Activated CD4-positive, alpha-beta T cell treated with anti-CD3 and anti-CD28 coated beads, Interleukin-2, amount 10 ng/mL, durations not matched to agents 7 days and 5 days (primary cell): ENCODE data around the gene MTF2. TPM values are rescaled to one million over a fixed set of nuclear protein-coding genes. Genes with fewer than 3 reads are reported as not detected.
A peak's percentile ranks its signal among the peaks of the same experiment; 100 is the strongest.

Experiments
- CTCF ChIA-PET: fragments of 350-600 bp; sonication (Branson Sonifier 250); formaldehyde crosslinking; loops from one replicate; lab custom pipeline; 2021; ENCODE audit warnings: antibody characterized with exemption; lab: Charles Lee
- POLR2A ChIA-PET: fragments of 350-600 bp; sonication (Branson Sonifier 250); formaldehyde crosslinking; loops from one replicate; lab custom pipeline; 2021; ENCODE audit warnings: antibody characterized with exemption; lab: Charles Lee
- DNase-seq: peaks from one replicate; pipeline ENCODE4 v3.0.0-alpha.2; 2020
- H3K27ac Mint-ChIP-seq: one replicate; pipeline ENCODE4 v1.8.0; 2021; ENCODE audit warnings: mild to moderate bottlenecking, moderate library complexity, mixed read lengths
- H3K27me3 Mint-ChIP-seq: one replicate; pipeline ENCODE4 v1.8.0; 2021; ENCODE audit warnings: mixed read lengths
- H3K36me3 Mint-ChIP-seq: one replicate; pipeline ENCODE4 v1.8.0; 2021; ENCODE audit warnings: low read depth, mixed read lengths
- H3K4me1 Mint-ChIP-seq: one replicate; pipeline ENCODE4 v1.8.0; 2021; ENCODE audit warnings: mixed read lengths
- H3K4me3 Mint-ChIP-seq: one replicate; pipeline ENCODE4 v1.8.0; 2021; ENCODE audit warnings: mild to moderate bottlenecking, moderate library complexity, mixed read lengths
- H3K9me3 Mint-ChIP-seq: one replicate; pipeline ENCODE4 v1.8.0; 2021; ENCODE audit warnings: mixed read lengths
- total RNA-seq, 2 experiments: library from RNA; stranded (reverse); gene quantifications; one replicate each; pipeline ENCODE4 v1.2.3, GENCODE V29; 2021

Gene MTF2
- total RNA-seq, 2 experiments from 2014 or later = 49.9 to 56.7 TPM

DNA sequence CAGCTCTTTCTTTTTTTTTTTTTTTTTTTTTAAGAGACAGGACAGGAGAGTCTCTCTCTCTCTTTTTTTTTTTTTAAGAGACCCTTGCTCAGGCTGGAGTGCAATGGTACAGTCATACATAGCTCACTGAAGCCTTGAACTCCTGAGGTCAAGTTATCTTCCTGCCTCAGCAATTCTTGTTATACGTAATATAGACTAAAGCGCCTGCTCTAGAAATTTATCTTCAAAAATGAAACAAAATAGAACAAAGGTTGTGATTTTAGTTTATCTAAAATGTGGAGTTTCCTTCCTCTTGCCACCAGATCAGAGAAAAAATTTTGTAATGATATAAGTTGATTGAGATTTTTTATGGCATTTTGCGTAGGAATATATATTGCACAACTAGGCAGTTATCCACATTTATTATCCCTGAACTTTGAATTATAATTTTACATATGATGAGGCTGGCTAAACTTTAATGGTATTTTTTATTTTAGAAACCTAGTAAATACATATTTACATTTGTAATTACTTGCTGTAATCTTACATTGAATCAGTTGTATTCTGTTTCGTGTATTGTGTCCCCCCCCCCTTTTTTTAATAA lies 44.2 kb downstream of the MTF2 start:
- CTCF ChIA-PET = interaction anchor here (0.6 kb wide), 2 partner anchors 239 to 634 kb away, joined by 3 read pairs; no protein-coding TSS in a partner anchor
- no peak overlapping the region for H3K4me3 Mint-ChIP-seq
- no peaks in the 10 kb centered on the region for H3K27me3 Mint-ChIP-seq
- H3K27ac Mint-ChIP-seq = no peak overlapping the region
- no peaks in the 10 kb centered on the region for H3K9me3 Mint-ChIP-seq
- no peak for DNase-seq
- POLR2A ChIA-PET = no interaction called here
- H3K36me3 Mint-ChIP-seq = peaks cover 34% of the 10 kb centered on the region
- peaks cover 2% of the 10 kb centered on the region for H3K4me1 Mint-ChIP-seq

DNA sequence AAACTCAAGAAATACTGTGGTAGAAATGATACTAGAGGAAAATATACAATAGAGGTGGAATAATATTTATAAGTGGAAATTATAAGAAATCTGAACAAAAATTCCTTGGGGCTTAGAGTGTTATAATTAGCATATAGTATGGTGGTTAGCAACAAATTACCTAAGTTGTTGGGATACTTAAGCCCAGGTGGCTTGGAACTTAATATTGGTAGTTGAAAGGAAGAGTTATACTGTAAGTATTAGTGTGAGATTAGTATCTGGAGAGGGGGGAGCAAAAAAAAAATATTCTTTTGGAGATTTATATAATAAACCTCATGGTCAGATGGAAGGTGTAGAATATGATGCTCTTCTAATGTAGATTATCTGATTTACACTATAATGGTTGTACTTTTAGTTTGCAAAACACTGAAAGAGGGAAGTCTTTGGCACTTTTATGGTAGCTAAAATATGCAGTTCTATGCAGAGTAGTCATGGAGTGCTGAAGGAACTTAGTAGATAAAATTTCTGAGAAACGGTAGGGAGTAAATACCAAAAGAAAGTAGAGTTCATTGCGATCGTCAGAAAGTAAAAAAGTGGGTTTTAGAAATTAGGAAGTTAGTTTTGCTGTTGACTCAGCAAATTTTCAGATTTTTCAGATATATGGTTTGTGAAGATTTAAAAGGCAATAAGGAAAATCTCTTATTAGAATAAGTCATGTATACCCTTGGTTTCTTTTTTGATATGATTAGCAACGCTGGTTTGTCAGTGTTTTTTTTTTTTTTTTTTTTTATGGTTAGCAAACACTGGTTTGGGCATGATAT lies 45.7 kb downstream of the MTF2 start:
- H3K4me3 Mint-ChIP-seq = no peak overlapping the region
- H3K9me3 Mint-ChIP-seq = no peaks in the 10 kb centered on the region
- CTCF ChIA-PET = interaction anchor here (1.5 kb wide), 1 partner anchor 8 kb away, joined by 4 read pairs; no protein-coding TSS in a partner anchor
- no peaks in the 10 kb centered on the region for H3K27me3 Mint-ChIP-seq
- H3K36me3 Mint-ChIP-seq = peaks cover 31% of the 10 kb centered on the region
- no peak overlapping the region for H3K27ac Mint-ChIP-seq
- peaks cover 3% of the 10 kb centered on the region for H3K4me1 Mint-ChIP-seq
- no peak for DNase-seq
- POLR2A ChIA-PET = no interaction called here

- CTCF ChIA-PET = interaction anchor here (0.7 to 0.8 kb wide), 2 partner anchors 9 to 120 kb away, joined by 4 to 5 read pairs; no protein-coding TSS in a partner anchor
- POLR2A ChIA-PET = no interaction called here
- Mint-ChIP-seq H3K4me1 (peaks cover 1% of the 10 kb centered on the region), H3K27me3 (no peaks in the 10 kb centered on the region), H3K36me3 (peaks cover 14% of the 10 kb centered on the region), H3K27ac (no peak overlapping the region), H3K9me3 (no peaks in the 10 kb centered on the region), H3K4me3 (no peak overlapping the region)
- no peak for DNase-seq
Measured at GRCh38 chr1:93129507-93130099, 50.5 kb downstream of the MTF2 start.

DNA sequence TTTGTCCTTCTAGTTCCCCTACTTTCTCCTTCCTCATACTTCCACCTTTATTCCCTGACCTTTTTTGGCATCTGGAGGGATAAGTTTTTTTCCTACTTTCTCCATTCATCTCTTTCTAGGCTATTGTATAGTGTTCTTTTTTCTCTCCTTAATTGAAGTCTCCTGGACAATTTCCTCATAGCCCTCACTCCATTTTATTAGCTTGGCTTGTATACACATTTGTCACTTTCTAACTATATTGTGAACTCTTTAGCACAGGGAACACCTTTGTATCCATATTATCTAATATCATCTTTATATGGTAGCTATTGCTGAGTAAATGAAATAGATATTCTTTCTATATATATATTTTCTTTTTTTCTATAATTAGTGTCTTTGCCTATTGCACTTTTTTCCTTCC lies 53.6 kb downstream of the MTF2 start:
- Mint-ChIP-seq H3K27ac (no peak overlapping the region), H3K4me3 (no peak overlapping the region), H3K9me3 (no peaks in the 10 kb centered on the region), H3K27me3 (no peaks in the 10 kb centered on the region), H3K4me1 (peaks cover 1% of the 10 kb centered on the region), H3K36me3 (peaks cover 21% of the 10 kb centered on the region)
- DNase-seq = no peak
- ChIA-PET POLR2A (no interaction called here), CTCF (interaction anchor here (1.5 kb wide), 1 partner anchor 15 kb away, joined by 5 read pairs; no protein-coding TSS in a partner anchor)

- Mint-ChIP-seq H3K9me3 (no peaks in the 10 kb centered on the region), H3K27ac (no peak overlapping the region), H3K36me3 (peaks cover 32% of the 10 kb centered on the region), H3K4me3 (no peak overlapping the region), H3K27me3 (no peaks in the 10 kb centered on the region), H3K4me1 (peaks cover 2% of the 10 kb centered on the region)
- POLR2A ChIA-PET = interaction anchor here (0.7 kb wide), 1 partner anchor 112 kb away, joined by 3 read pairs; no protein-coding TSS in a partner anchor
- CTCF ChIA-PET = interaction anchor here (1.0 to 1.2 kb wide), 2 partner anchors 19 to 114 kb away, joined by 3 read pairs; no protein-coding TSS in a partner anchor
- DNase-seq = no peak
Measured at GRCh38 chr1:93136445-93136844, 57.4 kb downstream of the MTF2 start.

DNA sequence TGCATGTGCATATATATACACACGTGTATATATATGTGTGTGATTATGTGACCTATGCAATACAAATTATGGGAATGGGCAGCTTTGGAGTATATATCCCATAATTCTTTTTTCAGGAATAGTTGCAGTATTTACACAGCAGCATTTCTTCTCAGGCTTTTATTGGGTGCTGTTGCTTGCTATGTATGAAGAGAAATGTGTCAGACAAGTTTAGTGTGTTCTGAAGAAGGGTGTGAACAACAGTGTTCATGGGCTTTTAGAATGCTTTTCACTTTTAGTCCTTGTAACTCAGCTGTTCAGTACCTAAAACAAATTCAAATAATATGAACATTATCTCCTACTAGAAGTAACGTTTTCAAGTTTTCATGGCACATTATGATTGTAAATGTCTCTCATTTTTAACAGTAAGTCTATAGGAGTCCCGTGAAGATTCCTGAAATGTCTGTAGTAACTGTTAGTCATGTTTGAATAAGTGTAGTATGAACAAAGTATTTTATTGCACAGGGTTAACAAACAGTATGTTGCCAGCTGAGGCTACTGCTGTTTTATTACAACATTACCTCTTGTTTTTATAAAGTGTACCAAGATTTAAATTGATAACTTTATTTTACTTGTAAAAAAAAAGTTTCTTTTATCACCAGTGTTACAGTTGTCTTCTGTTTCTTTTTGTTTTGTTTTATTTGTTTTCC lies 58.7 kb downstream of the MTF2 start:
- CTCF ChIA-PET = interaction anchor here (1.3 kb wide), 1 partner anchor 9 kb away, joined by 5 read pairs; no protein-coding TSS in a partner anchor
- Mint-ChIP-seq H3K27me3 (no peaks in the 10 kb centered on the region), H3K36me3 (peaks cover 40% of the 10 kb centered on the region), H3K4me1 (peaks cover 7% of the 10 kb centered on the region), H3K9me3 (no peaks in the 10 kb centered on the region), H3K4me3 (no peak overlapping the region), H3K27ac (no peak overlapping the region)
- no peak for DNase-seq
- POLR2A ChIA-PET = no interaction called here

DNA sequence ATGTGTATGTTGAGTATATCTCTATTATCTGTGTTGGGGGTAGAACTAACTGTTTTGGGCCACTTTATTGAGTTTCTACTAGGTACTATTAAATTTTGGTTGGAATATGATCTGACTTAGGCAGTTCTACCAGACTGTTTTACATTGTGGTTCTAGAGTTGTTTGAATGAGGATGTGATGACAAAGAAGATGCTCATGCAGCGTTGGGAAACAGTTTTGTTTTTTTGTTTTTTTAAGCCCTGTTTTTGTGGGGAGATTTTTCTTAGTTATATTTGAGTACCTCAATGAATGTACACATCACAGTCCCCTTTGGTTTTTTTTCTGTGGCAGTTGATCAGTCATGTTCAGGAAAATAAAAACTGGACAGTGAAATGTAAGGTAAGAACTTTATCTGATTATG lies 61.0 kb downstream of the MTF2 start:
- no peaks in the 10 kb centered on the region for H3K9me3 Mint-ChIP-seq
- DNase-seq = no peak
- peak overlapping the region; percentile 47 for H3K27ac Mint-ChIP-seq
- ChIA-PET POLR2A (no interaction called here), CTCF (interaction anchor here (0.6 to 2.3 kb wide), 5 partner anchors 9 to 938 kb away, joined by 3 to 6 read pairs (median 4); no protein-coding TSS in a partner anchor)
- H3K27me3 Mint-ChIP-seq = no peaks in the 10 kb centered on the region
- peaks cover 10% of the 10 kb centered on the region for H3K4me1 Mint-ChIP-seq
- no peak overlapping the region for H3K4me3 Mint-ChIP-seq
- peaks cover 36% of the 10 kb centered on the region for H3K36me3 Mint-ChIP-seq

DNA sequence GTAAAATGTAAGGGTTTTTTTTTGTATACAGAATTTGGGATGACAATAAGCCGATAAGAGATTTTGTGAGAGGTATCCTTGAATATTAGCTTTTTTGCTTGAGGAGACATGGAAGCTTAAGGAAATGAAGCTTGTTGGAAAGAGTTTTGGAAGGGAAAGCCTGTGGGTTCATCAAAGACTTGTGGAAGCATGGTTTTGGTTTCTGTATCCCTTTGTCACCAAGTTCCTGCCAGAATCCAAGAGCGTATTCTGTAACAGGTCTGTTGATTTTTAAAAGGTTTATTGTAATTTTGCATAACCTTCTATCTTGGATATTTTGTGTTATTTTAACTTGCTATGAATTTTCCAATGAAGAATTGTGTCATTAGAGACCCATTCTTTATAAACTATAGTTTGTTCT lies 63.1 kb downstream of the MTF2 start:
- H3K4me1 Mint-ChIP-seq = peaks cover 10% of the 10 kb centered on the region
- H3K9me3 Mint-ChIP-seq = no peaks in the 10 kb centered on the region
- ChIA-PET POLR2A (no interaction called here), CTCF (no interaction called here)
- no peak overlapping the region for H3K27ac Mint-ChIP-seq
- no peak for DNase-seq
- peaks cover 23% of the 10 kb centered on the region for H3K36me3 Mint-ChIP-seq
- no peaks in the 10 kb centered on the region for H3K27me3 Mint-ChIP-seq
- no peak overlapping the region for H3K4me3 Mint-ChIP-seq

DNA sequence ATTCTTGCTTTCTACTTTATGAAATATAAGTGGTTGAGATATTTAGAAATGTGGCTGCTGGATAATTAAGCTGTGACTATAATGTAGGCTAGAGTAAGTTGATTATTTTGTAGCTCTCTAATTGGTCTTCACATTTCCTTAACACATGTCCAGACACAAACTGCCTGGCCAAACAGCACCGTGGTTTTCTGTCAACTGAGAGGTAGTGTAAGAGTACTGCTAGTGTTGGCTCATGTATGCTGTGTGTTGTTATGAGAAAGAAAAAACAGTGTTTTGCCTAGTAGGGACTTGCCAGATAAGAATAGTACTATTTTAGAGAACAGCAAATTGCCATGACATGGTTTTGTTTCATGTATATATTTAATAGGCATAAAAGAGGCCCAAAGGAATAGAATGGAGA lies 64.1 kb downstream of the MTF2 start:
- DNase-seq = no peak
- ChIA-PET CTCF (interaction anchor here (1.0 kb wide), 1 partner anchor 13 kb away, joined by 3 read pairs; no protein-coding TSS in a partner anchor), POLR2A (no interaction called here)
- Mint-ChIP-seq H3K27ac (no peak overlapping the region), H3K4me3 (no peak overlapping the region), H3K27me3 (no peaks in the 10 kb centered on the region), H3K4me1 (peaks cover 10% of the 10 kb centered on the region), H3K9me3 (no peaks in the 10 kb centered on the region), H3K36me3 (peaks cover 28% of the 10 kb centered on the region)

DNA sequence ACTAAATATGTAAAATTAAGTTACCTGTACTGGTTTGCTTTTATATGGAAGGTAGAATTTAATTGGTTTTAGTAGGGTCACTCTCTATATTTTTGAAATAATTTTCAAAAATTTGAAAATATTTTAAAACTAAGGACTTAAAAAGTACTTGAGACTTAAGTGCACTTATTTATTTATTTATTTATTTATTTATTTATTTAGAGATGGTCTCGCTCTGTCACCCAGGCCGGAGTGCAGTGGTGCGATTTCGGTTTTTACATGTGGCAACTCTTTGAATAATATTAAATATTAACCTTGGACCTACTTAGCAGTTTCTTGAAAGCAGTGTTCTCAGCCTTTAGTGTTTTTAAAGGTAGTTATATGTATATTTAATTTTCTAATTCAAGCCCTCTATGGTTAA lies 64.7 kb downstream of the MTF2 start:
- POLR2A ChIA-PET = no interaction called here
- Mint-ChIP-seq H3K27me3 (no peaks in the 10 kb centered on the region), H3K27ac (no peak overlapping the region), H3K36me3 (peaks cover 28% of the 10 kb centered on the region), H3K4me3 (no peak overlapping the region), H3K4me1 (peaks cover 10% of the 10 kb centered on the region), H3K9me3 (no peaks in the 10 kb centered on the region)
- no peak for DNase-seq
- CTCF ChIA-PET = interaction anchor here (1.4 kb wide), 1 partner anchor 13 kb away, joined by 3 read pairs; no protein-coding TSS in a partner anchor

DNA sequence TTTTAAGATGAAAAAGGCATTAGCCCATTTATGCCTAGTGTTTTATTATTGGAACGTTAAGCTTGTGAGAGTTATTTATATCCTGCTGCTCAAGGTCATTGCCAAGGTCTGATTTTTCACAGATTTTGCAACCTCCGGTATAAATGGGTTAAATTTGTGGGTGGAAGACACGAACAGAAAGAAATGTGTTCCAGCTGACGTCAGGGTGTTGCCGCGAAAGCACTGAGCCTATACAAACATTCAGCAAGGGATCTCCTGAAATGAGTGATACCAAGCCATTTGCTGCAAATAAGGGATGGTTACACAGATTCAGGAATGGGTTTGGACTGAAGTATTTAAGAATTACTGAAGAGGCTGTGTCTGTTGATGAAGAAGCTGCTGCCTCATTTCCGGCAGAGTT lies 68.9 kb downstream of the MTF2 start:
- no peaks in the 10 kb centered on the region for H3K27me3 Mint-ChIP-seq
- H3K9me3 Mint-ChIP-seq = no peaks in the 10 kb centered on the region
- H3K27ac Mint-ChIP-seq = no peak overlapping the region
- H3K4me1 Mint-ChIP-seq = peaks cover 5% of the 10 kb centered on the region
- peaks cover 41% of the 10 kb centered on the region for H3K36me3 Mint-ChIP-seq
- CTCF ChIA-PET = no interaction called here
- H3K4me3 Mint-ChIP-seq = no peak overlapping the region
- POLR2A ChIA-PET = no interaction called here
- DNase-seq = no peak

GRCh38 chr1:93150729-93151128 lies 71.6 kb downstream of the MTF2 start:
- POLR2A ChIA-PET = no interaction called here
- Mint-ChIP-seq H3K27ac (no peak overlapping the region), H3K4me1 (peaks cover 9% of the 10 kb centered on the region), H3K4me3 (no peak overlapping the region), H3K9me3 (no peaks in the 10 kb centered on the region), H3K36me3 (peaks cover 51% of the 10 kb centered on the region), H3K27me3 (no peaks in the 10 kb centered on the region)
- CTCF ChIA-PET = interaction anchor here (0.6 kb wide), 1 partner anchor 1363 kb away, joined by 3 read pairs; no protein-coding TSS in a partner anchor
- DNase-seq = no peak
